Measurements from ENCODE around the gene BSG.

- TF ChIP-seq CTCF (IDR thresholded peaks at IDR 0.05 in 8 of 11, conservative IDR thresholded peaks at IDR 0.05 in 3 of 11) (no peak), POLR2A (IDR thresholded peaks at IDR 0.05) (no peak)
These were observed 38.3 kb upstream of the BSG start for GRCh38 chr19:534088-534487.
